ENCODE data around the gene S100A3. TPM values are rescaled to one million over a fixed set of nuclear protein-coding genes. Genes with fewer than 3 reads are reported as not detected.
A peak's percentile ranks its signal among the peaks of the same experiment; 100 is the strongest.

Gene S100A3
- polyA plus RNA-seq, 3 donors: 0.31 to 0.54 TPM; not detected in 1

GRCh38 chr1:153545067-153546055, 3.7 kb downstream of the S100A3 start, which contains the start of gene S100A4:
Gene S100A4 (minus strand): TSS chr1:153545806. CDS start chr1:153544794, 1,012 bp downstream.
- H3K4me3 Mint-ChIP-seq: peak within 1 kb of the TSS; percentile 98 to 100
- H3K4me2 ChIP-seq (replicated peaks; ENCODE audit: extremely low read depth, low read length, poor library complexity, severe bottlenecking): peak within 1 kb of the TSS; percentile 98
- no peaks in the 10 kb centered on the region for H3K9me3 ChIP-seq (replicated peaks in 1 of 2; ENCODE audit: control insufficient read depth in 1 of 2, insufficient read depth in 1 of 2, low read length in 2 of 2)
- peak within 1 kb of the TSS; percentile 70 for H3K9ac ChIP-seq (ENCODE audit: insufficient read depth, low read length, poor library complexity, severe bottlenecking)
- H3K4me1 Mint-ChIP-seq: peaks cover 99% of the 10 kb centered on the region
- peaks cover 92 to 98% of the 10 kb centered on the region in 2 donors for H3K4me1 ChIP-seq (ENCODE audit: control insufficient read depth in 1 of 2, insufficient read depth in 2 of 2, low read length in 2 of 2)
- H3K27ac Mint-ChIP-seq: peak within 1 kb of the TSS; percentile 95 to 98 (median 98)
- H2AFZ ChIP-seq (ENCODE audit: insufficient read depth, low read depth, low read length, poor library complexity, severe bottlenecking): peak within 1 kb of the TSS; percentile 71
- peak within 1 kb of the TSS; percentile 83 to 94 (median 87) for H3K4me3 ChIP-seq (replicated peaks in 1 of 3; ENCODE audit: low read depth in 2 of 3, low read length in 3 of 3)
- H3K79me2 ChIP-seq (ENCODE audit: insufficient read depth, low read length): peaks cover 55% of the 10 kb centered on the region
- H4K20me1 ChIP-seq (ENCODE audit: insufficient read depth, low read length): peaks cover 37% of the 10 kb centered on the region
- WGBS (ENCODE audit: insufficient coverage): 0% methylated on average over 15 of the region's 19 CpGs
- peak within 1 kb of the TSS; percentile 77 to 91 for H3K27ac ChIP-seq (ENCODE audit: low read depth in 1 of 2, low read length in 2 of 2)
- intact Hi-C loops (cut with micrococcal nuclease): loop anchor here in 1 of 2 donors (5.0 kb wide), 1 partner anchor 33 kb away; no protein-coding TSS in a partner anchor
- H3K36me3 Mint-ChIP-seq: peaks cover 27 to 32% of the 10 kb centered on the region in 2 donors
- no peak for TF ChIP-seq CTCF (IDR thresholded peaks at IDR 0.05)
- DNase-seq: peak; percentile 83 to 86 (median 83)
- H3K9me3 Mint-ChIP-seq: no peaks in the 10 kb centered on the region
- peaks cover 20 to 27% of the 10 kb centered on the region in 2 donors for H3K36me3 ChIP-seq (replicated peaks in 1 of 2; ENCODE audit: control insufficient read depth in 1 of 2, insufficient read depth in 2 of 2, low read length in 2 of 2)
- H3K27me3 ChIP-seq (ENCODE audit: control insufficient read depth in 2 of 2, insufficient read depth in 2 of 2, low read length in 2 of 2): no peaks in the 10 kb centered on the region
- peaks cover 0 to 6% (median 2%) of the 10 kb centered on the region in 3 donors for H3K27me3 Mint-ChIP-seq (ENCODE audit: low read depth in 3 of 3)

GRCh38 chr1:153544453-153545066, 4.5 kb downstream of the S100A3 start:
- peaks cover 0 to 1% (median 0%) of the 10 kb centered on the region in 7 donors for H3K9me3 Mint-ChIP-seq
- Histone ChIP-seq H2AFZ (ENCODE audit: insufficient read depth, low read depth, low read length, poor library complexity, severe bottlenecking) (no peak overlapping the region), H3K79me2 (ENCODE audit: insufficient read depth, low read length) (peaks cover 57% of the 10 kb centered on the region), H3K4me2 (replicated peaks; ENCODE audit: extremely low read depth, low read length, poor library complexity, severe bottlenecking) (peak overlapping the region; percentile 98), H3K4me1 (ENCODE audit: control insufficient read depth in 1 of 2, insufficient read depth in 2 of 2, low read length in 2 of 2) (peaks cover 92 to 98% of the 10 kb centered on the region in 2 donors), H3K9me3 (replicated peaks in 1 of 2; ENCODE audit: control insufficient read depth in 1 of 2, insufficient read depth in 1 of 2, low read length in 2 of 2) (no peaks in the 10 kb centered on the region), H3K27ac (ENCODE audit: low read depth in 1 of 2, low read length in 2 of 2) (peak overlapping the region; percentile 77 to 91), H3K36me3 (replicated peaks in 1 of 2; ENCODE audit: control insufficient read depth in 1 of 2, insufficient read depth in 2 of 2, low read length in 2 of 2) (peaks cover 20 to 27% of the 10 kb centered on the region in 2 donors), H3K27me3 (ENCODE audit: control insufficient read depth in 2 of 2, insufficient read depth in 2 of 2, low read length in 2 of 2) (no peaks in the 10 kb centered on the region), H3K4me3 (replicated peaks in 1 of 3; ENCODE audit: low read depth in 2 of 3, low read length in 3 of 3) (peak overlapping the region; percentile 83 to 94 (median 87)), H3K9ac (ENCODE audit: insufficient read depth, low read length, poor library complexity, severe bottlenecking) (peak overlapping the region; percentile 70), H4K20me1 (ENCODE audit: insufficient read depth, low read length) (peaks cover 37% of the 10 kb centered on the region)
- H3K4me3 Mint-ChIP-seq: peak overlapping the region; percentile 98 to 100
- no peak for TF ChIP-seq CTCF (IDR thresholded peaks at IDR 0.05)
- H3K27me3 Mint-ChIP-seq (ENCODE audit: low read depth in 3 of 3): peaks cover 0 to 6% (median 0%) of the 10 kb centered on the region in 3 donors
- WGBS (ENCODE audit: insufficient coverage): 38% methylated on average over 6 of the region's 10 CpGs
- intact Hi-C loops (cut with micrococcal nuclease): loop anchor here in 1 of 2 donors (5.0 kb wide), 1 partner anchor 32 kb away; no protein-coding TSS in a partner anchor
- H3K27ac Mint-ChIP-seq: peak overlapping the region; percentile 95 to 98 (median 98)
- peaks cover 34 to 40% of the 10 kb centered on the region in 2 donors for H3K36me3 Mint-ChIP-seq
- no peak for DNase-seq
- peaks cover 99% of the 10 kb centered on the region for H3K4me1 Mint-ChIP-seq
